ENCODE measurements around the gene MEP1B. TPM values are rescaled to one million over a fixed set of nuclear protein-coding genes. Genes with fewer than 3 reads are reported as not detected.
"Not testable (repeated sequence)": the region's sequence is repeated elsewhere in the genome, so short reads cannot be mapped to it uniquely, and the experiment has no call there.

Gene MEP1B
- total RNA-seq, 2 experiments from 2014 or later, result 0.08 TPM; not detected in 1

- peaks cover 10% of the 10 kb centered on the region for H3K27me3 Mint-ChIP-seq
- no peaks in the 10 kb centered on the region for H3K9me3 Mint-ChIP-seq
- H3K4me1 Mint-ChIP-seq, result no peaks in the 10 kb centered on the region
- no peak for DNase-seq
- H3K27ac Mint-ChIP-seq, result no peak overlapping the region
- no peaks in the 10 kb centered on the region for H3K36me3 Mint-ChIP-seq
- H3K4me3 Mint-ChIP-seq, result no peak overlapping the region
Measured at GRCh38 chr18:32190209-32190608, 370 bp downstream of the MEP1B start.

GRCh38 chr18:32195881-32196815 is 6.3 kb downstream of the MEP1B start:
- Mint-ChIP-seq H3K36me3 (no peaks in the 10 kb centered on the region), H3K4me1 (no peaks in the 10 kb centered on the region), H3K27me3 (no peaks in the 10 kb centered on the region), H3K27ac (no peak overlapping the region), H3K4me3 (no peak overlapping the region), H3K9me3 (no peaks in the 10 kb centered on the region)
- DNase-seq, result no peak

- H3K4me1 Mint-ChIP-seq, result no peaks in the 10 kb centered on the region
- no peak overlapping the region for H3K4me3 Mint-ChIP-seq
- no peak overlapping the region for H3K27ac Mint-ChIP-seq
- peaks cover 4% of the 10 kb centered on the region for H3K27me3 Mint-ChIP-seq
- H3K36me3 Mint-ChIP-seq, result no peaks in the 10 kb centered on the region
- H3K9me3 Mint-ChIP-seq, result no peaks in the 10 kb centered on the region
- no peak for DNase-seq
Measured at GRCh38 chr18:32200766-32201165, 10.9 kb downstream of the MEP1B start.

GRCh38 chr18:32201948-32202672 is 12.3 kb downstream of the MEP1B start:
- no peaks in the 10 kb centered on the region for H3K4me1 Mint-ChIP-seq
- H3K4me3 Mint-ChIP-seq, result no peak overlapping the region
- H3K9me3 Mint-ChIP-seq, result no peaks in the 10 kb centered on the region
- no peak for DNase-seq
- H3K36me3 Mint-ChIP-seq, result no peaks in the 10 kb centered on the region
- no peak overlapping the region for H3K27ac Mint-ChIP-seq
- peaks cover 4% of the 10 kb centered on the region for H3K27me3 Mint-ChIP-seq

GRCh38 chr18:32208023-32208422 is 18.2 kb downstream of the MEP1B start:
- DNase-seq, result no peak
- Mint-ChIP-seq H3K9me3 (no peaks in the 10 kb centered on the region), H3K4me1 (peaks cover 4% of the 10 kb centered on the region), H3K27me3 (peaks cover 4% of the 10 kb centered on the region), H3K4me3 (no peak overlapping the region), H3K36me3 (no peaks in the 10 kb centered on the region), H3K27ac (no peak overlapping the region)

GRCh38 chr18:32208577-32208976 is 18.7 kb downstream of the MEP1B start:
- no peak for DNase-seq
- H3K27ac Mint-ChIP-seq, result no peak overlapping the region
- no peaks in the 10 kb centered on the region for H3K9me3 Mint-ChIP-seq
- no peaks in the 10 kb centered on the region for H3K36me3 Mint-ChIP-seq
- H3K4me3 Mint-ChIP-seq, result no peak overlapping the region
- H3K27me3 Mint-ChIP-seq, result peaks cover 4% of the 10 kb centered on the region
- H3K4me1 Mint-ChIP-seq, result peaks cover 4% of the 10 kb centered on the region

- Mint-ChIP-seq H3K9me3 (no peaks in the 10 kb centered on the region), H3K27me3 (peaks cover 4% of the 10 kb centered on the region), H3K4me1 (peaks cover 4% of the 10 kb centered on the region), H3K36me3 (no peaks in the 10 kb centered on the region), H3K4me3 (no peak overlapping the region), H3K27ac (no peak overlapping the region)
- DNase-seq, result no peak
Measured at GRCh38 chr18:32209685-32210445, 20.0 kb downstream of the MEP1B start.

- no peaks in the 10 kb centered on the region for H3K27me3 Mint-ChIP-seq
- H3K27ac Mint-ChIP-seq, result no peak overlapping the region
Measured at GRCh38 chr18:32213693-32214092, 23.9 kb downstream of the MEP1B start.

GRCh38 chr18:32216390-32216789 is 26.6 kb downstream of the MEP1B start:
- H3K27me3 Mint-ChIP-seq, result no peaks in the 10 kb centered on the region
- H3K4me1 Mint-ChIP-seq, result no peaks in the 10 kb centered on the region
- no peak for DNase-seq
- H3K9me3 Mint-ChIP-seq, result no peaks in the 10 kb centered on the region
- no peaks in the 10 kb centered on the region for H3K36me3 Mint-ChIP-seq
- H3K4me3 Mint-ChIP-seq, result no peak overlapping the region
- H3K27ac Mint-ChIP-seq, result no peak overlapping the region

More at GRCh38 chr18:32213693-32214092, 23.9 kb downstream of the MEP1B start:
- Mint-ChIP-seq H3K4me1 (no peaks in the 10 kb centered on the region), H3K9me3 (no peaks in the 10 kb centered on the region), H3K36me3 (no peaks in the 10 kb centered on the region), H3K4me3 (no peak overlapping the region)
- DNase-seq, result no peak

GRCh38 chr18:32219431-32220018 is 29.7 kb downstream of the MEP1B start:
- Mint-ChIP-seq H3K4me1 (no peaks in the 10 kb centered on the region), H3K4me3 (no peak overlapping the region), H3K36me3 (no peaks in the 10 kb centered on the region), H3K27ac (no peak overlapping the region), H3K9me3 (no peaks in the 10 kb centered on the region), H3K27me3 (no peaks in the 10 kb centered on the region)
- DNase-seq, result no peak

- not testable (repeated sequence) for H3K27ac Mint-ChIP-seq, DNase-seq, H3K27me3 Mint-ChIP-seq, H3K9me3 Mint-ChIP-seq, H3K36me3 Mint-ChIP-seq, H3K4me1 Mint-ChIP-seq, H3K4me3 Mint-ChIP-seq
Measured at GRCh38 chr18:32233348-32233747, 43.5 kb downstream of the MEP1B start.

GRCh38 chr18:32237049-32237448 is 47.2 kb downstream of the MEP1B start:
- Mint-ChIP-seq H3K36me3 (no peaks in the 10 kb centered on the region), H3K27me3 (peaks cover 7% of the 10 kb centered on the region), H3K9me3 (peaks cover 1% of the 10 kb centered on the region), H3K4me1 (no peaks in the 10 kb centered on the region), H3K27ac (no peak overlapping the region), H3K4me3 (no peak overlapping the region)
- DNase-seq, result no peak

- DNase-seq, result no peak
- Mint-ChIP-seq H3K27ac (no peak overlapping the region), H3K4me1 (no peaks in the 10 kb centered on the region), H3K27me3 (peaks cover 6% of the 10 kb centered on the region), H3K4me3 (no peak overlapping the region), H3K36me3 (no peaks in the 10 kb centered on the region), H3K9me3 (peaks cover 1% of the 10 kb centered on the region)
Measured at GRCh38 chr18:32238635-32239268, 48.9 kb downstream of the MEP1B start.

- Mint-ChIP-seq H3K4me3 (no peak overlapping the region), H3K4me1 (no peaks in the 10 kb centered on the region), H3K9me3 (no peaks in the 10 kb centered on the region), H3K27me3 (peaks cover 3% of the 10 kb centered on the region), H3K36me3 (no peaks in the 10 kb centered on the region), H3K27ac (no peak overlapping the region)
- DNase-seq, result no peak
Measured at GRCh38 chr18:32242395-32242794, 52.6 kb downstream of the MEP1B start.
